Stimulated activated CD8-positive, alpha-beta memory T cell treated with anti-CD3 and anti-CD28 coated beads, Interleukin-7, amount 100 ng/mL, for 4 hours (primary cell): Measurements from ENCODE around the gene HHIPL1.

ENCODE experiments used
- DNase-seq, 2 donors: peaks; one replicate each; pipeline ENCODE4 v3.0.0-alpha.2; 2020; ENCODE audit warnings: low read depth in 2 of 2

The HHIPL1 gene

GRCh38 chr14:99716091-99716849, 71.3 kb downstream of the HHIPL1 start:
- DNase-seq = no peak

- DNase-seq = no peak
Observed at GRCh38 chr14:99716850-99717681, 72.1 kb downstream of the HHIPL1 start.

GRCh38 chr14:99717682-99718013, 72.7 kb downstream of the HHIPL1 start:
- DNase-seq = no peak

GRCh38 chr14:99718031-99718810, 73.3 kb downstream of the HHIPL1 start:
- DNase-seq = no peak

- DNase-seq = no peak
Observed at GRCh38 chr14:99718811-99719192, 73.9 kb downstream of the HHIPL1 start.

- no peak for DNase-seq
Observed at GRCh38 chr14:99720941-99721791, 76.2 kb downstream of the HHIPL1 start.

GRCh38 chr14:99721792-99722516, 77.0 kb downstream of the HHIPL1 start:
- no peak for DNase-seq

- DNase-seq = no peak
Observed at GRCh38 chr14:99722741-99723140, 77.8 kb downstream of the HHIPL1 start.

GRCh38 chr14:99724196-99724891, 79.4 kb downstream of the HHIPL1 start:
- DNase-seq = no peak

- no peak for DNase-seq
Observed at GRCh38 chr14:99724939-99725773, 80.2 kb downstream of the HHIPL1 start.

GRCh38 chr14:99725774-99726537, 81.0 kb downstream of the HHIPL1 start:
- DNase-seq = no peak

GRCh38 chr14:99726538-99727095, 81.7 kb downstream of the HHIPL1 start:
- no peak for DNase-seq

GRCh38 chr14:99727096-99727870, 82.4 kb downstream of the HHIPL1 start:
- DNase-seq = no peak

- no peak for DNase-seq
Observed at GRCh38 chr14:99728231-99728920, 83.4 kb downstream of the HHIPL1 start.

- no peak for DNase-seq
Observed at GRCh38 chr14:99728981-99729451, 84.1 kb downstream of the HHIPL1 start.
